ENCODE measurements around the gene BMP8B. TPM values are rescaled to one million over a fixed set of nuclear protein-coding genes. Genes with fewer than 3 reads are reported as not detected.
"Not testable (repeated sequence)": the region's sequence is repeated elsewhere in the genome, so short reads cannot be mapped to it uniquely, and the experiment has no call there.

BMP8B gene
- polyA plus RNA-seq, 5 donors, result 0.91 to 2.1 (median 1.5) TPM

DNA sequence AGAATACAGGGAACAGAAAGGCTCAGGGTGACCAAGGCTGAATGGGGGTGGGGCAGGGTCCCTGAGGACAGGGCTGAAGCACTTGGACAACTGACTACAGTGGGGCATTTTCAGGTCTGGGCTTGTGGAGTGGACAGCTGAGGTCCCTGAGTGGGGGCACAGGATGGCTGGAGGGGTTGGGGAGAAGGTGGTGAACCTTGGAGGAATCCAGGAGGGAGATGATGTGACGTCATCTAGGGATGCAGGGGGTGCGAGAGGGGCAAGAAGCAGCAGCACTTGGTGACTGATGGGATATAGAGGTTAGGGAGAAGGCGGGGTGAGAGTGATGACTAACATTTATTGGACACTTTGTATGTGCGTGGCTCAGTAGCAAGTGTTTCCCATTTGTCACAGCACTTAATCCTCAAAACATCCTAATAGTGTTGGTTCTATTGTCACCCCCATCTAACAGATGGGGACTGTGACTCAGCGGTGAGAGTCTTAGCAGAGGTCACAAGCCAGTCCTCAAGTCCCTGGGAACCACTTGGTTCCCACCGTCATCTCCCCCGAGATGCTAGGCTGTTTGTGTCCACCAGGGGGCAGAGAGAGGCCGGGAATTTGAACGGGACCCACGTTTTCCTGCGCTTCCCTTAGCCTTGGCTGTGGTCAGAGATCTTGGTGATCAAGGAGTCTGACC lies 27.9 kb upstream of the BMP8B start:
- DNase-seq, result peak; percentile 44 to 61

DNA sequence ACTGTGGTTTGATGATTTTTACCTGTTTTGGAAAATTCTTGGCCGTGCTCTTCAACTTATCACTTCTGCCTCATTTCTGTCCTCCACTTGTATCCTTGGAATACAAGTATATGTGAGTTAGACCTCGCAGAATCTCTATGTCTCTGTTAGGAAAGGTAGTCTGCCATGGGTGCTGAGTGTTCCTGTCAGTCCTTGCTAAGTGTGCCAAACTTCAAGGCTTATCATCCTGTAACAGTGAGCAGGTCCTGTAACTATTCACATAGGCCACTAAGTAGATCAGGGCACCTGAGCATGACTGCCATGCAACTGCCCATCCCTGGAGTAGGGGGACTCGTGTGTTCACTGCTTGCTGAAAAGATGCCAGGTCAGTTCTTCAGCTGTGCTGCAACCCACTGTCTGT lies 24.2 kb upstream of the BMP8B start:
- no peak for DNase-seq

DNA sequence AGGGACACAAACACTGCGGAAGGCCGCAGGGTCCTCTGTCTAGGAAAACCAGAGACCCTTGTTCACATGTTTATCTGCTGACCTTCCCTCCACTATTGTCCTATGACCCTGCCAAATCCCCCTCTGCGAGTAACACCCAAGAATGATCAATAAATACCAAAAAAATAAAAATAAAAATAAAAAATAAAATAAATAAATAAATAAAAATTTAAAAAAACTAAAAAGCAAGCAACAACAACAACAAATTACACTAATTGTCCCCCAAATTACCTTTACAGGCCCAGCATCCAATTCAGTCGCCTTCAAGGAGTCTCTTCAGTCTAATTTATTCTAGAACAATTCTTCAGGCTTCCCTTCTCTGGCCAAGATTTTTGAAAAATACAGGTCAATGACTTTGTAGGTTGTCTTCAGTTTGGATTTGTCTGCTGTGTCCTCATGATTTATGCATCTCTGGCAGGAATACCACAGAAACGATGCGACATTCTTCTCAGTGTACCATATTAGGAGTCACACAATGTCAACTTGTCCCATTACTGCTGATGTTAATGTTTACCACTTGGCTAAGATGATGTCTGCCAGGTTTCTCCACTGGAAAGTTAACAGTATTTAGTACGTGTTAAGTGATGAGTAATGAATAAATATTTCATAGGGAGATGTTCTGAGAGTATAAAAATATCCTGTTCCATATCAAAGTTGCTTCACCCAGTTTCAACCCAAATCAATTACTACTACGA lies 20.3 kb upstream of the BMP8B start:
- DNase-seq, result no peak

DNA sequence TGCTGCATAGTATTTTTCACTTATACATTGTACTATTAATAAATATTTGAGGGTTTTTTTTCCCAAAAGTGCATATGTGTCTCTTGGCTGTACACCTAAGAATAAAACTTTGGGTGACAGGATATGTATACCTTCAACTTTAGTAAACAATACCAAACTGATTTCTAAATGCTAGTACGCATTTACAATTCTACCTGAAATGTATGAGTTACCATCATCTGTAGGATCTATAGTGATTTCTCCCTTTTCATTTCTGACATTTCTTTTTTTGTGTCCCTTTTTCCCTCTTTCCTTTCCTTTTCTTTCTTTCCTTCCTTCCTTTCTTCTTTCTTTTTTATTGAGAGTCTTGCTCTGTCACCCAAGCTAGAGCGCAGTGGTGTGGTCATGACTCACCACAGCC lies 16.7 kb upstream of the BMP8B start:
- DNase-seq, result no peak

DNA sequence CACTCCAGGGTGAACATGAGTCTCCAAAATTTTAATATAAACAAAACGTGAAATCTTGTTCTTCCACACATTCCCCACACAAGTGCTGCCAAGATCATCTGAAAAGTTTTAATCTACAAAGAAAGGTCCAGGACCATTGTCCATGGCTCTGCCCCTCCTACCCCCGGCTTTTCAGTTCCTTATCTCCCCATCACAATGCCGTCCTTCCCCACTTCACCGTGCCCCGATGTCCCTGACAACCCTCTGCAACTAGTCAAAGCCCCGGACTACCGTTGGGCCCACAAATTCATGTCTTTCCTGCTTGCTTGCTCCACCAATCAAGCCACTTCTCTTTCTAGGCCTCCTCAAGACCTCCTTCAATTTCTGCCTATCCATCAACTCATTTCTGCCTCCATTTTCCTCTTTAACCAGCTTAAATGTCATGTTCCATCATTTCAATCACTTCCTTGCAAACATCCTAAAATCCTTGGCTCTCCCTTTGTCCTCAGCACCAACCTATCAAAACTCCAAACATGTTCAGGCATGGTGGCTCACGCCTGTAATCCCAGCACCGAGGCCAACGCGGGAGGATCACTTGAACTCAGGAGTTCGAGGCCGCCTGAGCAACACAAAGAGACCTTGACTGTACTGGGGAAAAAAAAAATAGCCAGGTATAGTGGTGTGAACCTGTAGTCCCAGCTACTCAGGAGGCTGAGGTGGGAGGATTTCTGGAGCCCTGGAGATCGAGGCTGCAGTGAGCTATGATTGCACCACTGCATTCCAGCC lies 14.0 kb upstream of the BMP8B start:
- DNase-seq, result no peak

DNA sequence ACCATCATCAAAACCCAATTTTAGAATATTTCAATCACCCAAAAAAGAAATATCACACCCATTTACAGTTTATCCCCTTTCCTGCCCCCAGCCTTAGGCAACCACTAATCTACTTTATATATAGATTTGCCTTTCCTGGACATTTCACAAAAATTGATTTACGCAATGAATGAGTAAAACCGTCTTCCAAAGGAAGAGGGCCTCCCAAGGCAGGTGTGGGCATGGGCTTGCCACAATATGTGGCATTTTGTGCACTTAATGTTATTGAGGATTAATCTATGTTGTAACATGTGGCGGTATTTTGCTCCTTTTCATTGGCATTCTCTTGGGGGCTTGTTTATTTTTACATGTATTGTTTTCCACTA lies 11.8 kb upstream of the BMP8B start:
- no peak for DNase-seq

DNA sequence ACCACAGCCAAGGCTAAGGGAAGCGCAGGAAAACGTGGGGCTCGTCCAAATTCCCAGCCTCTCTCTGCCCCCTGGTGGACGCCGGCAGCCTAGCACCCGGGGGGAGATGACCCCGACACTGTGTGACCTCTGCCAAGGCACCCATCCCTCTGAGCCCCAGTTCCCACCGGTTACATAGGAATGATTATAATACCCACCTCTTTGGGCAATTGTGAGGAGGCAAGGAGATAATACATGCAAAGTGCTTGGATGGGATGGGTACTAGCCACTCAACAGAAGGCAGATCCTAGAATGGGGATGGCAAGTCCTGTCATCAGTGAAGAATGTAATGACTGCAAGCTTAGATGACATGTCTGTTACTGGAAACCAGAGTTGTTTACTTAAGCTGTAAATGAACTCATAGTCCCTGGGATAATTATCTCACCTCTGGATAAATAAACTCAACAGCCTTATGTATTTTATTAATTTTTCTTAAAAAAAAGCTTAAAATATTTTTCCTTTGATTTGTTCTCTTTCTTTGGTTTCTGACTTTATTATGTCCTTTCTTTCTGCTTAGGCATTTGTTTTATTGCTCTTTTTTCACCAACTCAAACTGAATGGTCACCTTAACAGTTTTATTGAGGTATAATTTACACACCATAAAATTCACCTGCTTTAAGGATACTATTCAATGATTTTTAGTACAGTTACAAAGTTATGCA lies 11.3 kb upstream of the BMP8B start:
- no peak for DNase-seq

DNA sequence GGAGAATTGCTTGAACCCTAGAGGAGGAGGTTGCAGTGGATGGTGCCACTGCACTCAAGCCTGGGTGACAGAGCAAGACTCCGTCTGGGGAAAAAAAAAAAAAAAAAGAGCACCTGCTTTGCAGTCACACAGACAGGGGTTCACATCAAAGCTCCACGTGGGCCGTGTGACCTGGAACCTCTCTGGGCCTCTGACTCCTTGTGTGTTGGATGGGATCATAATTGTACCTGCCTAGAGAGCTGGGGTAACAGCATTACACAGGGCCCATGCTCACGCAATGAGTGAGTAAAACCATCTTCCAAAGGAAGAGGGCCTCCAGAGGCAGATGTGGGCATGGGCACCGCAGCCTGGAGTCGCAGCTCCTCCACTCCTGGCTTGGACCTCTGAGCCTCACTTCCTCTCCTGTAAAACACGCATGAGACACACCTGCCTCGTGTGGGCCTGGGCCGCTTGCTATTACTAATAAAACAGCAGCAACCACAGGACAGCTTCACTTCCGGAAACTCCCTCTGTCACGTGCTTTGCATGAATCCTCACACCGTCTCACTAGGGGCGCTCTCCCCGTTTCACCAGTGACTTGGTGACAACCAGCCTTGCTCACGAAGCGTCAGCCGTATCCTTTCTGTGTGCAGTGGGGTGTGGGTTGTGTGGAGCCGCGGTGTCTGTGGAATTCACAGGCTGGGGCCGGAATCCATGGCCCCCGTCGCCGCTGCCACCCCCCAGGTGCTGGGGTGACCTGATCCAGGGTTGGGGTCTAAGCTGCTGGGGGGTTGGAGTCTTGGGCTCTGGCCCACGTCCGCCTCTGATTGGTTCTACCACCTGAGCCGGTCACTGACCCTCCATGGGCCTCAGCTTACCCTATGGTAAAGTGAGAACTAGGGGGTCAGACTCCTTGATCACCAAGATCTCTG lies 10.4 kb upstream of the BMP8B start:
- not testable (repeated sequence) for DNase-seq

DNA sequence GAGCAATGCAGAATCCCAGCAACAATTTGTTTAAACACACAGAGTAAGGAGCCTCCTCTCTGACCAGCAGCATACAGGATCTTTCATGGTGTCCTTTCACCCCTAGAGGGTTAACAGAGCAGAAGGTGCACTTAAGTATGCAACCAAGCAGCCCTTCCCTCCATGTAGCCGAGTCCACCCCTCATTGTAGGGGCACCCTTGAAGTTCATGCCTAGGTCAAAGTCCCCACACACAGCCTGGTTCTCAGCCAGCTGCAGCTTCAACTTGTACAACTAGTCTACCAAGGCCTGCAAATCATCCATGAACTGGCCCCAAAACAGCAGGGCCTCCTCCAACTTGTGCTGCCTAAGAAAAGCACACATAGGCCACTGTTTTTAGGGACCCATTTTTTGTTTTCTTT lies 7.0 kb upstream of the BMP8B start:
- no peak for DNase-seq

DNA sequence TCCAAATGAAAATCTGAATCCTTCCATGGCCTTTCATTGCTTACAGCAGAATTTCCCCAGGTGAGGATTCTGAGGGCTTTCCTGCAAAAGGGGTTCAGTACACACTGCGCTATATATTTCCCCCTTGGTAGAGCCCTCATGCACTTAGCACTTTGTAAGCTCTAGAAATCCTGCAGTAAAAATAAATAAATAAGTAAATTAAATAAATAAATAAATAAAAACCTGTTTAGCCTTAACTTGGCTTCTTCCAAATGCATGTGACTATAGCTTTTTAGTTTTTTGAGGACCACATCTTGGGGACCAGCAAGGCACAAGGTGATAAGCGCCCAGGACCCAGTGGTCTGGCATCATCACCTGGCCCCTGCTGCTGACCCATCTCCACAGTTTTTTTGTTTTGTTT lies 3.2 kb upstream of the BMP8B start:
- no peak for DNase-seq

DNA sequence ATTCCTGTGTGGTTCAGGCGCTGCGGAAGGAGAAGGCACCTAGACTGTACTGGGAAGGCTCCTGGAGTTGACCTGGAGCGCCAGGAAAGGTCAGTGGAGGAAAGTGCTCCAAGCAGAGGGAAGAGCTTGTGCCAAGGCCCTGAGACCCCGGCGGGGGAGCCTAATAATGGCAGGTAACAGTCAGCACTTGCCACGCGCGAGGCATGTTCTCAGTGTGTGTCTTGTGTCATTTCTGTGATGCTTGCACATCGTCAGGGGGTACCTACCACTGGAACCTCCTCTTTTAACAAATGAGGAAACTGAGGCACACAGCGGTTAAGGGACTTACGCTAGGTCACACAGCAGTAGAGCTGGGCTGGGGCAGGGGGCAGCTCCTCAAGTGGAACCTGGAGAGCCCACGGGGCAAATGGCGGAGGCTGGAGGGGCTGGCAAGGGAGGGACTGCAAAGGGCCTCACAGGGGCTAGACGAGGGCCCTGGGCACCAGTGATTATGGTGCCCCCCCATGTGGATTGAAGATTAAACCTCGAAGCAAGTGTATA lies 976 bp upstream of the BMP8B start:
- no peak for DNase-seq

DNA sequence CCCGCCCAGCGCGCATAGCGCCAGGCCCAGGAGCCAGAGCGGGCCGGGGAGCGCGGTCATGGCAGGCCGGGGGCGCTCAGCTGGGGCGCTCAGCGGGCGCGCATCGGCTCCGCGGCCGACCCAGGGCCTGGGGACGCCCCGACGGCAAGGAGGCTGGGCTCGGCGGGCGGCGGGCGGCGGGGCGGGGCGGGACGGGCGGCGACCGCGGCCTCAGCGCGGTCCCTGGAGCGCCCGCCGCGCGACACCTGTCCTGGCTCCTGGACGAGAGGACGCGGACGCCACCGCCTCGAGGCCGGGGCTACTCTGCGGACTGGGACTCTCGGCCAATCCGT lies 273 bp downstream of the BMP8B start:
- no peak for DNase-seq

DNA sequence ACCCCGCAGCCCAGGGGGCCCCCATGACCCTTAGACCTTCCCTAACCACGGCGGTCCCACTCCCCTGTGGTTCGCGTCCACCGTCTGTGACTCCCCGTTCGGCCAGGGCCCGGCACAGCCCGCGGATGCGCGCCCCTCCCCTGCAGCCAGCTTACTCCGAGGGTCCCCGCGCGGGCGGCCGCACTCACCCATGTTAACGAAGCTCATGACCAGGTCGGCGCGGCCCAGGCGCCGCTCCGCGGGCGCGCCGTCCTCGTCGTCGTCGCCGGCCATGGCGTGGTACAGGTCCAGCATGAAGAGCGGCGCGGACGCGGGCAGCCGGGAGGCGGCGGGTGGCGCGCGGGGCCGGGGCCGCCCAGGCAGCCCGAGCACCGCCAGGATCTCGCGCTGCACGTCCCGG lies 701 bp downstream of the BMP8B start:
- DNase-seq, result not testable (repeated sequence)

DNA sequence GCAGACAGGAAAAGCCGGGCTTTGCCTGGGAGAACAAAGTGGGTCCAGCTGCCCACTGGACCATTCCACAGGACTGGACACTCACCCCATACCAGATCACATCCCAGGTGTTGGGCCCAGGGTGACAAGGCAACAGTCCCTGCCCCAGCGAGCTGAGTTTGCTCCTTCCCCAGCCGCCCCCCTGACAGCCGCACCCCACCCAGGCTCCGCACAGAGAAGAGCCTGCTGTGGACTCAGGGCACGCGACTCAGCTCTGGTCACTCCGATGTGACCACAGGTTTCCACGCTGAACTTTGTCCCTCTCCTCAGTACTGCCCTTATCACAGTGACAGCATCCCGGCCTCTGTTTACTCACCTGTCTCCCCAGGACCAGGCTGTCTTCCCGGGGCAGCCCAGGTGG lies 1.2 kb downstream of the BMP8B start:
- no peak for DNase-seq

DNA sequence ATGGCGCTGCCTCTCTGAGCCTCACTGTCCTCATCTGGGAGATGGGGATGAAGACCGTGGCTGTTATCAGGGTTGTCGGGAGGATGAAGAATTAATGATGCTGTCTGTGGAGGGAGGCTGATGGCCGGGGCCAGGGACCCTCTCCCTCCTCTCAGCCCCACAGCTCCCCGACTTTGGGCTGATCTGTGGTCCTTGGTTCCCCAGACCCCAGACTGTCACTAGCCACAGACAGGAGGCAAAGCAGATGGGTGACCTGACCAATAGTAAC lies 1.6 kb downstream of the BMP8B start:
- DNase-seq, result not testable (repeated sequence)

DNA sequence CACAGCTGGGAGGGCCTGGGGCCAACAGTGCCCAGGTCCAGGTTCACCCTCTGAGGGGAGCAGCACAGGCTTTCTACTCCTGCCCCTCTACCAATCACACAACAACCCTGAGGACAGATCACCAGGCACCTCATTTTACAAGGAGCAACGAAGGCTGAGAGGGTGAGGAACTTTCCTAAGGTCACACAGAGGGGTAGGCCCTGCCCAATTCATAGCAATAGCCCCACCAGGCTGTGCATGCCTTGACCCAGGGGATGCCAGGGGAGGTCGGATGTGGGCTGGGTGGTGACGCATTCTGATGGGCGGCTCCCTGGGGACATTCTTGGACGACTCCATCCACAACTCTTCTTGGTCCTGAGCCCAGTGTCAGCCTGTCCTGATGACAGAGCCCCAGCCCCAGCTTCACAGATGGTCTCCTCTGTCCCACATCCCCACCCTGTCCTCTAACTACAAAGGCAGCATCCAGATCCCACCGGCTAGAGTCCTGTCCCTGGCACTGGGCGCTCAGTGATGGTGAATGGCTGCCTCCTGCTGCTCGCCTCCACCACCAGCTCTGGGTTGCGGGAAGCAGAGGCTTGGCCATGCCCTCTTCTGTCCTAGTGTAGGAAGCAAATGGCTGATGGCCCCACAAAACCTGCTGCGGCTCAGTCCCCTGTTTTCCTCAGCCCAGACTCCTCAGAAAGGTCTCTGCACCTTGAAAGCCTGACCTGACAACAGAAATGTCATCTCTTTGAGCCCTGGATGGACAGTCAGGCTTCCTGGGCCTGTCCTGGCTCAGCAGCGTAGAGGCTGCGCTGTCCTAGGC lies 2.2 kb downstream of the BMP8B start:
- DNase-seq, result not testable (repeated sequence)

DNA sequence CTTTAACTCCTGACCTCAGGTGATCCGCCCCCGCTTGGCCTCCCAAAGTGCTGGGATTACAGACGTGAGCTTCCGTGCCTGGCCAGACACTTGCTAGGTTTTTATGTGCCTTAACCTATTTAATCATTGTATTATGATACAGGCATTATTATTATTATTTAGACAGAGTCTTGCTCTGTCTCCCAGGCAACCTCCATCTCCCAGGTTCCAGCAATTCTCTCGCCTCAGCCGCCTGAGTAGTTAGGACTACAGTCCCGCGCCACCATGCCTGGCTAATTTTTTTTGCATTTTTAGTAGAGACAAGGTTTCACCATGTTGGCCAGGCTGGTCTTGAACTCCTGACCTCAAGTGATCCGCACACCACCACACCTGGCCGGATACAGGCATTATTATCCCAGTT lies 6.0 kb downstream of the BMP8B start:
- DNase-seq, result not testable (repeated sequence)

DNA sequence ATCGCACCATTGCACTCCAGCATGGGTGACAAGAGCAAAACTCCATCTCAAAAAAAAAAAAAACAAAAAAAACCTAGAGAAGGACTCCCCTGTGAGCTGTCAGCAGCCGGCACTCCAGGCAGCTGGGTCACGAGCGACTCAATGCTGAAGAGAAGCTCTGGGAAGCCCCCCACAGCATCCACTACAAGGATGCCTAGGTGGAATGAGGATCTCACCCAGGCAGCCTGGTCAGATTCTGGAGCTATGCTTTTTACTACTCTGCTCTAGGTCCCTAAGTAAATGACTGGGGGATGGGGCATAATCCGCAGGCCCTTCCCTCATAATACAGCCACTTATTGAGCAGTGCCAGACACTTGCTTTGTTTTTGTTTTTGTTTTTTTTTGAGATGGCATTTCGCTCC lies 6.6 kb downstream of the BMP8B start:
- no peak for DNase-seq

DNA sequence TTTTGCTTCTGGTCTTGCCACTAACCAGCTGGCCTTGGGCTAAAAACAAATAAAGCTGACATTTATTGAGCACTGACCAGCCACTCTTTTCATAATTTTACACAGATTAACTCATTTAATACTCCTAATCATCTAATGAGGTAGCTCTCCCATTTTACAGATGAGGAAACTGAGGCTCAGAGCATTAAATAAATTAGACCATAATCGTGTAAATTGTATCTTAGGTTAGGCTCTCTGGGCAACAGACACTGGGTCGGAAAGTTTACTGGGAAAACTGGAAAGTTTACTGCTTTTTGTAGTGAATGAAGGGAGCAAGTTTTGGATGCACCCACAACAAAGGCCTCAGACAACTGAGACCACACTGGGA lies 7.3 kb downstream of the BMP8B start:
- DNase-seq, result no peak

DNA sequence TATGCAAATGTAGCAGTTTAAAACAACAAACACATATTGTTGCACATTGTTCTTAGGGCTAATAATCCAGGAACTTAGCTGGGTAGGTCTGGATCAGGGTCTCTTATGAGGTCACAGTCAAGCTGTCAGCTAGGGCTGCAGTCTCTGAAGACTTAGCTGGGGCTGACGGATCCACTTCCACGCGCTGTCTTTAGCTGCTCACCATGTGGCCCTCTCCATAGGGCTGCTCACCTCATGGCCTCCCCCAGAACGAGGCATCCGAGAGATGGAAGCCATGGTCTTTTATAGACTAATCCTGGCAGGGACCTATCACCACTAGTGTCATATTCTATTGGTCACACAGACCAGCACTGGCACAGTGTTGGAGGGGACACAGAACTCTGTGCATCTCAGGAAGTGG lies 8.8 kb downstream of the BMP8B start:
- DNase-seq, result no peak

DNA sequence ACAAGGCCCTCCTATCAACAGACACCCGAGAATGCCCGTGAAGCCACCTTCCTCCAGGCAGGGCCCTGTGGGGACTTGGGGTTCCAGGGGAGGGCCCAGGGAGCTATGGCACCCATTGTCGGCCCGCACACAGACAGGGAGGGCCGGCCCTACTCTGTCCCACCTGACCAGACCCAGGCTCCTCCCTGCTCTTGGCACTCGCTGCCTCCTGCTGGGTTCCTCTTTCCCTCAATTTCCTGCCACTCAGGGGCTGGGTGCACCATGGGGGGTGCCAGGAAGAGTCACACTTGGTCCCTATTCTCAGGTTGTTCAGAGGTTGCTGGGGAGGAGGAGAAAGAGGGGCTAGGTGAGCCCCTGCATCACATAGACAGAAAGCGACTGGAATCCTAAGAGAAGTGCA lies 9.5 kb downstream of the BMP8B start:
- no peak for DNase-seq
